A549 (cell line): ENCODE data around the gene OR5D14. TPM values are rescaled to one million over a fixed set of nuclear protein-coding genes. Genes with fewer than 3 reads are reported as not detected.

Experiments
- ATAC-seq, 2 experiments: fragments of 200-7000 bp in 1 of 2; fragments of >200 bp in 1 of 2; cut with Nextera tagmentation in 1 of 2; cut with Tn5 transposase in 1 of 2; 3 replicates each; pipeline versions ENCODE4 v1.8.0 to v1.9.1; 2018 to 2020; ENCODE audit warnings: mild to moderate bottlenecking in 1 of 2, moderate library complexity in 1 of 2
- CTCF ChIA-PET: fragments of 300-600 bp; sonication (Branson Sonifier 250); formaldehyde crosslinking; extraction: SDS; loops from one replicate; lab custom pipeline; 2021; ENCODE audit warnings: antibody characterized with exemption, inconsistent platforms; lab: Yijun Ruan, JAX
- POLR2A ChIA-PET: fragments of 350-600 bp; formaldehyde crosslinking; extraction: SDS; loops from one replicate; lab custom pipeline; 2021; ENCODE audit warnings: antibody characterized with exemption, inconsistent platforms; lab: Yijun Ruan, JAX
- DNase-seq, 2 experiments: peaks; one replicate each; pipeline versions ENCODE4 v3.0.0 to v3.0.0-alpha.2; 2011 to 2016; ENCODE audit warnings: low read depth in 1 of 2, low spot score in 1 of 2
- FAIRE-seq: peaks from 2 replicates; lab custom pipeline; 2011; peaks lifted over from hg19 to GRCh38; lab: Jason Lieb, UNC
- H3K27ac ChIP-seq, 2 experiments: fragments of >200 bp; sonication (Bioruptor Twin); formaldehyde crosslinking; 3 replicates each; pipeline ENCODE4 v1.5.1; 2016 to 2017
- H3K4me1 ChIP-seq: fragments of >200 bp; sonication (Bioruptor Twin); formaldehyde crosslinking; 3 replicates; pipeline ENCODE4 v1.6.1; 2016
- H3K4me2 ChIP-seq: fragments of >200 bp; sonication (Bioruptor Twin); formaldehyde crosslinking; 3 replicates; pipeline ENCODE4 v1.6.1; 2016
- H3K4me3 ChIP-seq: fragments of >200 bp; sonication (Bioruptor Twin); formaldehyde crosslinking; 3 replicates; pipeline ENCODE4 v1.5.1; 2016
- H3K9me3 ChIP-seq: fragments of >200 bp; sonication (Bioruptor Twin); formaldehyde crosslinking; 3 replicates; pipeline ENCODE4 v1.6.1; 2016
- CEBPB ChIP-seq, 2 experiments: fragments of >200 bp in 1 of 2; sonication (Bioruptor Twin) in 1 of 2; formaldehyde crosslinking in 1 of 2; IDR thresholded peaks; 2 replicates each; pipeline ENCODE4 v1.6.1; 2012 to 2016
- CHD4 ChIP-seq: fragments of 200-600 bp; sonication (generic); IDR thresholded peaks from 2 replicates; pipeline ENCODE4 v1.6.1; 2016; ENCODE audit warnings: antibody characterized with exemption, mild to moderate bottlenecking, borderline replicate concordance
- EHMT2 ChIP-seq: fragments of 200-600 bp; sonication (generic); IDR thresholded peaks from 2 replicates; pipeline ENCODE4 v1.6.1; 2016; ENCODE audit warnings: antibody characterized with exemption, low read depth, mild to moderate bottlenecking, moderate library complexity
- EP300 ChIP-seq, 2 experiments: fragments of >200 bp; sonication (Bioruptor Twin); formaldehyde crosslinking; IDR thresholded peaks; 2 replicates in 1 of 2; 3 replicates in 1 of 2; pipeline ENCODE4 v1.6.1; 2016 to 2017
- FOSB ChIP-seq: fragments of 250-450 bp; sonication (Bioruptor Pico); IDR thresholded peaks from 2 replicates; pipeline ENCODE4 v1.5.0; 2020; ENCODE audit warnings: mild to moderate bottlenecking, moderate library complexity
- FOXS1 ChIP-seq: fragments of 250-450 bp; sonication (Bioruptor Pico); IDR thresholded peaks from 2 replicates; pipeline ENCODE4 v1.5.0; 2020; ENCODE audit warnings: mild to moderate bottlenecking, moderate library complexity
- GATA3 ChIP-seq: IDR thresholded peaks from 2 replicates; pipeline ENCODE4 v1.6.1; 2012; ENCODE audit warnings: borderline replicate concordance
- HOXA7 ChIP-seq: fragments of 250-450 bp; sonication (Bioruptor Pico); IDR thresholded peaks from 2 replicates; pipeline ENCODE4 v1.5.0; 2020; ENCODE audit warnings: mild to moderate bottlenecking, moderate library complexity
- HOXB5 ChIP-seq: fragments of 250-450 bp; sonication (Bioruptor Pico); IDR thresholded peaks from 2 replicates; pipeline ENCODE4 v1.5.0; 2020; ENCODE audit warnings: mild to moderate bottlenecking, moderate library complexity
- KDM1A ChIP-seq: fragments of 200-600 bp; sonication (generic); IDR thresholded peaks from 2 replicates; pipeline ENCODE4 v1.6.1; 2016; ENCODE audit warnings: low read depth, mild to moderate bottlenecking
- KDM5A ChIP-seq: fragments of 200-600 bp; sonication (generic); IDR thresholded peaks from 2 replicates; pipeline ENCODE4 v1.6.1; 2016; ENCODE audit warnings: antibody characterized with exemption, mild to moderate bottlenecking
- MAFK ChIP-seq: fragments of 450-650 bp; IDR thresholded peaks from 2 replicates; pipeline ENCODE4 v1.6.1; 2014; ENCODE audit not compliant: partially characterized antibody
- RFX5 ChIP-seq: fragments of 450-650 bp; IDR thresholded peaks from 2 replicates; pipeline ENCODE4 v1.7.1; 2014; ENCODE audit warnings: antibody characterized with exemption, mild to moderate bottlenecking, moderate library complexity
- TFCP2L1 ChIP-seq: fragments of 250-450 bp; sonication (Bioruptor Pico); IDR thresholded peaks from 2 replicates; pipeline ENCODE4 v1.5.0; 2021; ENCODE audit warnings: mild to moderate bottlenecking
- ZC3H11A ChIP-seq: fragments of 450-650 bp; IDR thresholded peaks from 2 replicates; pipeline ENCODE4 v1.6.1; 2014; ENCODE audit warnings: antibody characterized with exemption, mild to moderate bottlenecking
- ZFP36 ChIP-seq: fragments of 450-650 bp; IDR thresholded peaks from 2 replicates; pipeline ENCODE4 v1.6.1; 2014; ENCODE audit warnings: borderline replicate concordance; ENCODE audit not compliant: partially characterized antibody
- ZNF302 ChIP-seq: fragments of 250-450 bp; sonication (Bioruptor Pico); IDR thresholded peaks from 2 replicates; pipeline ENCODE4 v1.9.0; 2021; ENCODE audit warnings: inconsistent platforms, mild to moderate bottlenecking, moderate library complexity
- ZSCAN20 ChIP-seq: fragments of 250-450 bp; sonication (Bioruptor Pico); IDR thresholded peaks from 2 replicates; pipeline ENCODE4 v1.8.0; 2022; ENCODE audit warnings: mild to moderate bottlenecking, moderate library complexity
- WGBS: methylation state at CpG from one replicate; pipeline ENCODE4 v1.1.6; 2017; ENCODE audit errors: missing lambda C conversion rate; 5-methylcytosine and 5-hydroxymethylcytosine counted together
- polyA plus RNA-seq, 4 experiments: library from polyadenylated mRNA; depleted of rRNA in 3 of 4; stranded (reverse); fragments of >200 nt; fragmentation: RNase III in 1 of 4; extraction: RNeasy Plus Mini Kit Qiagen cat#74134 plus additional on column Dnase treatment in 1 of 4; gene quantifications; 2 replicates in 3 of 4; 3 replicates in 1 of 4; pipeline ENCODE4 v1.2.3, GENCODE V29; 2011 to 2017
- TF ChIP-seq, protein P1 (sequence below): fragments of 200-600 bp; sonication (generic); IDR thresholded peaks from 2 replicates; pipeline ENCODE4 v1.6.1; 2016; ENCODE audit warnings: antibody characterized with exemption, mild to moderate bottlenecking, moderate library complexity
- TF ChIP-seq, protein P2 (sequence below): fragments of 450-650 bp; IDR thresholded peaks from 2 replicates; pipeline ENCODE4 v1.6.1; 2014; ENCODE audit warnings: antibody characterized with exemption
- TF ChIP-seq, protein P3 (sequence below): fragments of 250-450 bp; sonication (Bioruptor Pico); IDR thresholded peaks from 2 replicates; pipeline ENCODE4 v1.5.0; 2021; ENCODE audit warnings: mild to moderate bottlenecking, moderate library complexity, borderline replicate concordance

OR5D14 gene
- polyA plus RNA-seq, 2 of the 4 experiments (the other 2 are of a cell fraction) = not detected

DNA sequence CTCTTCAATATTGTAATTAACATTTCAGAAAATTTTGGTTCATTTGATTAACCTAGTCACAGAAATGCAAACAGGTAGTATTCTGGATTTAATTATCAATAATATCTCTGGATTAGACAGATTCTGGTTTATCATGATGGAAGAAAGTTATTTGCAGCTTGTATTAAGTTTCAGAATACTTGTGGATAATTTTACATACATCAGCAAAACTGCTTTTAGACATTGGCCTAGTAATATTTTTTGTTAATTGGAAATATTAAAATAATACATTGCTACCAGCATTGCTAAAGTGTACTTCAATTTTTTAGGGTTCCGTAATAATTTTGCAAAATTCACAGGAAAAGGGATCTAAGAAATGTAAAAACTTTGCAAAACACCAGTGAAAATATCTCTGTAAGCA is 3.8 kb upstream of the OR5D14 start:
- Histone ChIP-seq H3K9me3 (no peaks in the 10 kb centered on the region; the same call in 2 of the 3 replicates), H3K4me3 (no peak overlapping the region), H3K4me2 (no peak overlapping the region), H3K27ac (no peak overlapping the region), H3K4me1 (no peaks in the 10 kb centered on the region)
- no peak for DNase-seq
- 24% methylated on average over 1 of the region's 1 CpG for WGBS
- TF ChIP-seq MAFK (peak; percentile 42), HOXA7 (CRISPR knock-in tag) (no peak)
- FAIRE-seq = no peak
- ATAC-seq = no peak
- ChIA-PET CTCF (no interaction called here), POLR2A (no interaction called here)

DNA sequence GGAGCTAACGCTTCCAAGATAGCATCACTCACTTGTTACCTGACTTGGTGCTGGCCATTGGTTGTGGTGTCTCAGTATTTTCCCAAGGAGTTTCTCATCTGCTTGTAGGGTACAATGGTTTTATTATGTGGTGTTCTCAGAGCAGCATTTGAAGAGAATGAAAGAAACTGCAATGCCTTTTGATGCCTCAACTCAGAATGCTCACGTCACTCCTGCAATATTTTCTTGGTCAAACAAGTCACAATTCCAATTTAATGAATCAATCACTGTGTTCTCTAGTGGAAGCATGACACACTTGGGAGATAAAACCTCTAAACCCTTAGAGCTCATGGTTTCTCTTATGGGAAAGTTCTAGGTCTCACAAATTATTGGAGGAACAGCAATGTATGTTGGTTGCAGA is 2.0 kb upstream of the OR5D14 start:
- POLR2A ChIA-PET = no interaction called here
- Histone ChIP-seq H3K4me1 (no peaks in the 10 kb centered on the region), H3K4me3 (no peak overlapping the region), H3K27ac (no peak overlapping the region), H3K4me2 (no peak overlapping the region), H3K9me3 (no peaks in the 10 kb centered on the region; the same call in 2 of the 3 replicates)
- CTCF ChIA-PET = no interaction called here
- TF ChIP-seq ZNF302 (CRISPR knock-in tag) (no peak), FOSB (no peak), EHMT2 (no peak), CEBPB (IDR thresholded peaks at IDR 0.05) (no peak), RFX5 (no peak), GATA3 (no peak), KDM5A (no peak), ZC3H11A (no peak), MAFK (no peak), EP300 (IDR thresholded peaks at IDR 0.05) (no peak), HOXB5 (CRISPR knock-in tag) (no peak), CHD4 (no peak), ZSCAN20 (CRISPR knock-in tag) (no peak)
- TF ChIP-seq, protein P1, sequence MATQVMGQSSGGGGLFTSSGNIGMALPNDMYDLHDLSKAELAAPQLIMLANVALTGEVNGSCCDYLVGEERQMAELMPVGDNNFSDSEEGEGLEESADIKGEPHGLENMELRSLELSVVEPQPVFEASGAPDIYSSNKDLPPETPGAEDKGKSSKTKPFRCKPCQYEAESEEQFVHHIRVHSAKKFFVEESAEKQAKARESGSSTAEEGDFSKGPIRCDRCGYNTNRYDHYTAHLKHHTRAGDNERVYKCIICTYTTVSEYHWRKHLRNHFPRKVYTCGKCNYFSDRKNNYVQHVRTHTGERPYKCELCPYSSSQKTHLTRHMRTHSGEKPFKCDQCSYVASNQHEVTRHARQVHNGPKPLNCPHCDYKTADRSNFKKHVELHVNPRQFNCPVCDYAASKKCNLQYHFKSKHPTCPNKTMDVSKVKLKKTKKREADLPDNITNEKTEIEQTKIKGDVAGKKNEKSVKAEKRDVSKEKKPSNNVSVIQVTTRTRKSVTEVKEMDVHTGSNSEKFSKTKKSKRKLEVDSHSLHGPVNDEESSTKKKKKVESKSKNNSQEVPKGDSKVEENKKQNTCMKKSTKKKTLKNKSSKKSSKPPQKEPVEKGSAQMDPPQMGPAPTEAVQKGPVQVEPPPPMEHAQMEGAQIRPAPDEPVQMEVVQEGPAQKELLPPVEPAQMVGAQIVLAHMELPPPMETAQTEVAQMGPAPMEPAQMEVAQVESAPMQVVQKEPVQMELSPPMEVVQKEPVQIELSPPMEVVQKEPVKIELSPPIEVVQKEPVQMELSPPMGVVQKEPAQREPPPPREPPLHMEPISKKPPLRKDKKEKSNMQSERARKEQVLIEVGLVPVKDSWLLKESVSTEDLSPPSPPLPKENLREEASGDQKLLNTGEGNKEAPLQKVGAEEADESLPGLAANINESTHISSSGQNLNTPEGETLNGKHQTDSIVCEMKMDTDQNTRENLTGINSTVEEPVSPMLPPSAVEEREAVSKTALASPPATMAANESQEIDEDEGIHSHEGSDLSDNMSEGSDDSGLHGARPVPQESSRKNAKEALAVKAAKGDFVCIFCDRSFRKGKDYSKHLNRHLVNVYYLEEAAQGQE = no peak
- TF ChIP-seq, protein P2, sequence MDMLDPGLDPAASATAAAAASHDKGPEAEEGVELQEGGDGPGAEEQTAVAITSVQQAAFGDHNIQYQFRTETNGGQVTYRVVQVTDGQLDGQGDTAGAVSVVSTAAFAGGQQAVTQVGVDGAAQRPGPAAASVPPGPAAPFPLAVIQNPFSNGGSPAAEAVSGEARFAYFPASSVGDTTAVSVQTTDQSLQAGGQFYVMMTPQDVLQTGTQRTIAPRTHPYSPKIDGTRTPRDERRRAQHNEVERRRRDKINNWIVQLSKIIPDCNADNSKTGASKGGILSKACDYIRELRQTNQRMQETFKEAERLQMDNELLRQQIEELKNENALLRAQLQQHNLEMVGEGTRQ = no peak
- TF ChIP-seq, protein P3, sequence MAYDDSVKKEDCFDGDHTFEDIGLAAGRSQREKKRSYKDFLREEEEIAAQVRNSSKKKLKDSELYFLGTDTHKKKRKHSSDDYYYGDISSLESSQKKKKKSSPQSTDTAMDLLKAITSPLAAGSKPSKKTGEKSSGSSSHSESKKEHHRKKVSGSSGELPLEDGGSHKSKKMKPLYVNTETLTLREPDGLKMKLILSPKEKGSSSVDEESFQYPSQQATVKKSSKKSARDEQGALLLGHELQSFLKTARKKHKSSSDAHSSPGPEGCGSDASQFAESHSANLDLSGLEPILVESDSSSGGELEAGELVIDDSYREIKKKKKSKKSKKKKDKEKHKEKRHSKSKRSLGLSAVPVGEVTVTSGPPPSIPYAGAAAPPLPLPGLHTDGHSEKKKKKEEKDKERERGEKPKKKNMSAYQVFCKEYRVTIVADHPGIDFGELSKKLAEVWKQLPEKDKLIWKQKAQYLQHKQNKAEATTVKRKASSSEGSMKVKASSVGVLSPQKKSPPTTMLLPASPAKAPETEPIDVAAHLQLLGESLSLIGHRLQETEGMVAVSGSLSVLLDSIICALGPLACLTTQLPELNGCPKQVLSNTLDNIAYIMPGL = no peak
- 0% methylated on average over 2 of the region's 2 CpGs for WGBS
- DNase-seq = no peak
- no peak for FAIRE-seq
- no peak for ATAC-seq

DNA sequence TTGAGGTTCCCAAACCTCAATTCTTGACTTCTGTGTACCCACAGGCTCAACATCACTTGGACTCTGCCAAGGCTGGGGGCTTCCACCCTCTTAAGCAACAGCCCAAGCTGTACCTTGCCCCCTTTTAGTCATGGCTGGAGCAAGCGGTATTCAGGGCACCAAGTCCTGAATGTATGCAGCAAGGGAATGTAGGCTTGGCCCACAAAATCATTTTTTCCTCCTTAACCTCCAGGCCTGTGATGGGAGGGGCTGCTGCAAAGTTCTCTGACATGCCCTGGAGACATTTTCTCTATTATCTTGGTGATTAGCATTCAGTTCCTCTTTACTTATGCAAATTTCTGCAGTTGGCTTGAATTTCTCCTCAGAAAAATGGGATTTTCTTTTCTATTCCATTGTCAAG is 10.9 kb downstream of the OR5D14 start:
- FAIRE-seq = no peak
- TF ChIP-seq CEBPB (IDR thresholded peaks at IDR 0.05) (no peak), FOXS1 (no peak), ZFP36 (peak; percentile 66), KDM1A (no peak), TFCP2L1 (CRISPR knock-in tag) (no peak)
- 14% methylated on average over 1 of the region's 1 CpG for WGBS

More for the DNA sequence above, 10.9 kb downstream of the OR5D14 start:
- ChIA-PET POLR2A (no interaction called here), CTCF (no interaction called here)
- Histone ChIP-seq H3K4me2 (no peak overlapping the region), H3K4me1 (no peaks in the 10 kb centered on the region), H3K9me3 (no peaks in the 10 kb centered on the region), H3K4me3 (no peak overlapping the region), H3K27ac (no peak overlapping the region)
- ATAC-seq = no peak
- no peak for DNase-seq
